PFSK-1 (cell line): Measurements from ENCODE around the gene SNX33.

Source experiments
- FOXP2 ChIP-seq: optimal IDR thresholded peaks from 2 replicates; pipeline ENCODE3; 2011; ENCODE audit warnings: borderline replicate concordance, control low read depth, inconsistent platforms; ENCODE audit not compliant: insufficient read depth; ENCODE audit errors: extremely low read length, extremely low read depth
- POLR2AphosphoS5 ChIP-seq: IDR thresholded peaks from 2 replicates; pipeline ENCODE4 v1.6.1; 2012; ENCODE audit warnings: low read depth, mild to moderate bottlenecking, control low read depth, low read length, moderate library complexity
- REST ChIP-seq, 2 experiments: IDR thresholded peaks; 2 replicates each; pipeline versions ENCODE4 v1.6.1 to v1.8.0; 2011 to 2012; ENCODE audit warnings: low read depth in 2 of 2, low read length in 2 of 2, control low read depth in 1 of 2, inconsistent platforms in 1 of 2, mild to moderate bottlenecking in 1 of 2, moderate library complexity in 1 of 2; ENCODE audit not compliant: insufficient read depth in 1 of 2
- SIN3A ChIP-seq: IDR thresholded peaks from 2 replicates; pipeline ENCODE4 v1.6.1; 2012; ENCODE audit warnings: mild to moderate bottlenecking, low read length, moderate library complexity, borderline replicate concordance; ENCODE audit not compliant: insufficient read depth
- TAF1 ChIP-seq: IDR thresholded peaks from 2 replicates; pipeline ENCODE4 v1.6.1; 2012; ENCODE audit warnings: low read length, control low read depth, borderline replicate concordance; ENCODE audit not compliant: insufficient read depth

- no peak for TF ChIP-seq POLR2AphosphoS5
- TF ChIP-seq REST (IDR thresholded peaks at IDR 0.05; ENCODE audit: insufficient read depth in 1 of 2, low read depth in 2 of 2, low read length in 2 of 2): no peak
- TF ChIP-seq SIN3A: no peak
- TF ChIP-seq TAF1: no peak
- TF ChIP-seq FOXP2: no peak
Measured at GRCh38 chr15:75616766-75617165, 30.9 kb upstream of the SNX33 start.
